WTC11 (cell line): Measurements from ENCODE around the gene TTC28.
"Not testable (repeated sequence)": the region's sequence is repeated elsewhere in the genome, so short reads cannot be mapped to it uniquely, and the experiment has no call there.

Experiments
- CBFB ChIP-seq: sonication (generic); formaldehyde crosslinking; IDR thresholded peaks from 2 replicates; pipeline ENCODE4 v1.8.1; 2022; ENCODE audit warnings: mild to moderate bottlenecking, low read depth, missing genetic modification reagents
- CTCF ChIP-seq: fragments of 200-600 bp; IDR thresholded peaks from 2 replicates; pipeline ENCODE4 v1.8.0; 2022; ENCODE audit warnings: antibody characterized with exemption
- PREB ChIP-seq: sonication (generic); formaldehyde crosslinking; IDR thresholded peaks from 2 replicates; pipeline ENCODE4 v1.8.1; 2022; ENCODE audit warnings: mild to moderate bottlenecking, missing genetic modification reagents, moderate library complexity, borderline replicate concordance
- USF2 ChIP-seq: sonication (generic); formaldehyde crosslinking; IDR thresholded peaks from 2 replicates; pipeline ENCODE4 v1.8.1; 2023; ENCODE audit warnings: mild to moderate bottlenecking, missing genetic modification reagents, moderate library complexity

- not testable (repeated sequence) for TF ChIP-seq CTCF; USF2 (CRISPR knock-in tag); CBFB (CRISPR knock-in tag); PREB (CRISPR knock-in tag)
Observed at GRCh38 chr22:28529144-28529543, 150.5 kb downstream of the TTC28 start.
